ENCODE results near the gene TMEM234. TPM values are rescaled to one million over a fixed set of nuclear protein-coding genes. Genes with fewer than 3 reads are reported as not detected.

Gene TMEM234
- total and polyA plus RNA-seq, 2 of the 8 experiments (the other 6 are each of a cell fraction or from before 2014, with no cell fraction given) = 8.7 to 8.9 TPM

DNA sequence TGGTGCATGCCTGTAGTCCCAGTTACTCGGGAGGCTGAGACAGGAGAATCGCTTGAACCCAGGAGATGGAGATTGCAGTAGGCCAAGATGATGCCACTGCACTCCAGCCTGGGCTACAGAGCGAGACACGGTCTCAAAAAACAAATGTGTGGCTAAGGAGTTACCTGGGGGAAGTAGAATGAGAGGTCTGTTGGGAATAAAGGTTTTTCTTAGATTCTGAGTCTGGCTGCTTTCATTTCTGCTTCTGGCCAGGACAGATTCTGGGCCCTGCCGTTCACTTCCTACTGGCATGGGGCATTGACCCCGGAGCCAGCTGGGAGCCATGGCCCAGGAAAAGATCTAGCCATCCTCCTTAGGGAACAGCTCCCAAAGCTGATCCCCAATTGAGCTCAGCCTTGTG is 13.7 kb downstream of the TMEM234 start:
- FAIRE-seq (no peak), DNase-seq (ENCODE audit: low read depth in 1 of 2, low spot score in 2 of 2) (no peak)
- H3K79me1 ChIP-seq (ENCODE audit: low read depth, low read length) = peaks cover 2% of the 10 kb centered on the region; the same call in 1 of the 2 replicates
- no peak overlapping the region for H2AK5ac ChIP-seq (ENCODE audit: low read depth, low read length)
- no peaks in the 10 kb centered on the region; a peak in 1 of 8 replicates for H3K36me3 ChIP-seq (ENCODE audit: control insufficient read depth in 2 of 4, insufficient read depth in 4 of 4, low read length in 3 of 4)
- H3K4ac ChIP-seq (replicated peaks; ENCODE audit: insufficient read length, low read depth, low read length) = no peak overlapping the region
- H2BK12ac ChIP-seq (ENCODE audit: low read depth, low read length) = no peak overlapping the region
- H4K91ac ChIP-seq (replicated peaks; ENCODE audit: insufficient read length, low read length) = no peak overlapping the region
- H2AFZ ChIP-seq (ENCODE audit: low read length) = no peak overlapping the region
- no peak overlapping the region for H2BK120ac ChIP-seq (replicated peaks; ENCODE audit: low read depth, low read length)
- H4K20me1 ChIP-seq (replicated peaks in 1 of 2; ENCODE audit: control insufficient read depth in 1 of 2, insufficient read depth in 2 of 2, low read length in 2 of 2) = peaks cover 0 to 2% of the 10 kb centered on the region in 2 experiments
- 95% methylated on average over 6 of the region's 6 CpGs; no CpG with 5 or more reads in 1 of the 2 experiments for WGBS, 2 experiments (ENCODE audit: extremely low coverage in 1 of 2, insufficient coverage in 1 of 2, insufficient read length in 1 of 2, insufficient replicate concordance in 2 of 2, low coverage in 1 of 2, low lambda C conversion rate in 2 of 2, missing lambda C conversion rate in 1 of 2)
- H3K23me2 ChIP-seq (ENCODE audit: low read depth, low read length) = peaks cover 8% of the 10 kb centered on the region; the same call in 1 of the 2 replicates
- CTCF ChIA-PET (ENCODE audit: partially characterized antibody) = interaction anchor here (0.5 to 4.5 kb wide), 6 partner anchors 8 to 135 kb away, joined by 3 to 25 read pairs (median 4); partner anchors contain the start of gene TMEM39B
- H3K27ac ChIP-seq (ENCODE audit: low read depth, low read length) = no peak overlapping the region
- no peak overlapping the region for H3K9ac ChIP-seq (replicated peaks in 1 of 4; ENCODE audit: extremely low read depth in 1 of 4, low read depth in 3 of 4, low read length in 3 of 4)
- H3K9me3 ChIP-seq (ENCODE audit: insufficient read depth in 2 of 2, low read depth in 1 of 2, low read length in 1 of 2) = no peaks in the 10 kb centered on the region
- no peak overlapping the region for H2BK15ac ChIP-seq (ENCODE audit: low read length)
- H3K4me2 ChIP-seq (ENCODE audit: insufficient read depth in 1 of 2, low read depth in 2 of 2, low read length in 2 of 2) = no peak overlapping the region
- POLR2A ChIA-PET (ENCODE audit: partially characterized antibody) = interaction anchor here (0.6 to 8.9 kb wide), 7 partner anchors 10 to 194 kb away, joined by 3 to 91 read pairs (median 3); partner anchors contain the start of genes CCDC28B, EIF3I and TMEM234
- no peak overlapping the region for H3K56ac ChIP-seq (replicated peaks; ENCODE audit: insufficient read length, low read depth, low read length)
- no peak overlapping the region for H4K8ac ChIP-seq (ENCODE audit: extremely low read depth, insufficient read depth, low read length)
- H2BK20ac ChIP-seq (ENCODE audit: low read length) = no peak overlapping the region
- no peak overlapping the region for H2BK5ac ChIP-seq (ENCODE audit: low read depth, low read length)
- no peak overlapping the region for H3K14ac ChIP-seq (ENCODE audit: insufficient read length)
- no peak overlapping the region for H3K18ac ChIP-seq (ENCODE audit: extremely low read depth, low read length)
- no peak overlapping the region for H4K5ac ChIP-seq (ENCODE audit: insufficient read length, low read depth, low read length)
- peaks cover 0 to 10% (median 2%) of the 10 kb centered on the region in 4 experiments; a peak in 2 of 7 replicates for H3K4me1 ChIP-seq (replicated peaks in 1 of 4; ENCODE audit: control insufficient read depth in 3 of 4, insufficient read depth in 4 of 4, low read length in 3 of 4)
- H3K27me3 ChIP-seq (replicated peaks in 1 of 4; ENCODE audit: control insufficient read depth in 3 of 4, extremely low read depth in 1 of 4, insufficient read depth in 3 of 4, low read length in 3 of 4) = peaks cover 0 to 4% (median 2%) of the 10 kb centered on the region in 4 experiments; a peak in 3 of 7 replicates
- no peak overlapping the region for H3K23ac ChIP-seq (ENCODE audit: insufficient read length)
- H3K4me3 ChIP-seq (ENCODE audit: extremely low read depth in 1 of 4, insufficient read depth in 2 of 4, low read depth in 3 of 4, low read length in 4 of 4) = no peak overlapping the region
- no peaks in the 10 kb centered on the region for H3K79me2 ChIP-seq (ENCODE audit: control insufficient read depth in 1 of 2, insufficient read depth in 2 of 2, low read length in 2 of 2)
- TF ChIP-seq POU5F1 (IDR thresholded peaks at IDR 0.05; ENCODE audit: low read depth, low read length) (no peak), TBP (IDR thresholded peaks at IDR 0.05; ENCODE audit: low read depth, low read length) (no peak), RNF2 (IDR thresholded peaks at IDR 0.05; ENCODE audit: borderline replicate concordance, low read depth, low read length, missing control alignments, poor library complexity, severe bottlenecking) (no peak), KDM4A (IDR thresholded peaks at IDR 0.05; ENCODE audit: low read depth, low read length, severe bottlenecking) (no peak), SRF (IDR thresholded peaks at IDR 0.05; ENCODE audit: low read depth, low read length) (no peak), USF2 (IDR thresholded peaks at IDR 0.05; ENCODE audit: low read length) (no peak), BACH1 (IDR thresholded peaks at IDR 0.05; ENCODE audit: low read length) (no peak), SIRT6 (IDR thresholded peaks at IDR 0.05; ENCODE audit: low read length) (no peak), ATF2 (IDR thresholded peaks at IDR 0.05; ENCODE audit: low read length) (no peak)
- TF ChIP-seq, protein P1, sequence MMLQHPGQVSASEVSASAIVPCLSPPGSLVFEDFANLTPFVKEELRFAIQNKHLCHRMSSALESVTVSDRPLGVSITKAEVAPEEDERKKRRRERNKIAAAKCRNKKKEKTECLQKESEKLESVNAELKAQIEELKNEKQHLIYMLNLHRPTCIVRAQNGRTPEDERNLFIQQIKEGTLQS (IDR thresholded peaks at IDR 0.05; ENCODE audit: insufficient read depth, low read depth, low read length) = no peak

Data from H1 (cell line).